Middle frontal gyrus (tissue), 1 donor: Measurements from ENCODE around the gene SVBP.

Experiments used
- DNase-seq: peaks from one replicate; pipeline ENCODE4 v3.0.0-alpha.2; 2015; ENCODE audit warnings: low spot score; ENCODE audit errors: extremely low spot score

SVBP gene

GRCh38 chr1:42806593-42806992, 10.6 kb downstream of the SVBP start:
- no peak for DNase-seq

GRCh38 chr1:42806171-42806570, 11.0 kb downstream of the SVBP start:
- no peak for DNase-seq

GRCh38 chr1:42801832-42802473, 15.2 kb downstream of the SVBP start:
- no peak for DNase-seq

- no peak for DNase-seq
Observed at GRCh38 chr1:42797979-42798378, 19.2 kb downstream of the SVBP start.

GRCh38 chr1:42797414-42797813, 19.8 kb downstream of the SVBP start:
- DNase-seq = no peak

- no peak for DNase-seq
Observed at GRCh38 chr1:42793824-42794223, 23.4 kb downstream of the SVBP start.

- DNase-seq = no peak
Observed at GRCh38 chr1:42788021-42788420, 29.2 kb downstream of the SVBP start.

- DNase-seq = no peak
Observed at GRCh38 chr1:42786097-42786496, 31.1 kb downstream of the SVBP start.

- DNase-seq = no peak
Observed at GRCh38 chr1:42784946-42785693, 32.1 kb downstream of the SVBP start, which contains the start of gene TMEM269. Gene TMEM269 (plus strand): TSS chr1:42784991. CDS start chr1:42789894, 4,903 bp downstream.

- no peak for DNase-seq
Observed at GRCh38 chr1:42784547-42784945, 32.7 kb downstream of the SVBP start.

GRCh38 chr1:42783092-42783491, 34.1 kb downstream of the SVBP start:
- DNase-seq = no peak

- no peak for DNase-seq
Observed at GRCh38 chr1:42780176-42780575, 37.0 kb downstream of the SVBP start.

- DNase-seq = no peak
Observed at GRCh38 chr1:42779725-42780124, 37.5 kb downstream of the SVBP start.

- peak; percentile 11 for DNase-seq
Observed at GRCh38 chr1:42777852-42778251, 39.3 kb downstream of the SVBP start.

GRCh38 chr1:42776502-42776901, 40.7 kb downstream of the SVBP start:
- DNase-seq = no peak

GRCh38 chr1:42774928-42775526, 42.2 kb downstream of the SVBP start:
- no peak for DNase-seq

GRCh38 chr1:42773420-42773819, 43.8 kb downstream of the SVBP start:
- DNase-seq = no peak

- DNase-seq = no peak
Observed at GRCh38 chr1:42769811-42770210, 47.4 kb downstream of the SVBP start.

- no peak for DNase-seq
Observed at GRCh38 chr1:42768172-42768571, 49.0 kb downstream of the SVBP start.

GRCh38 chr1:42767510-42768000, 49.6 kb downstream of the SVBP start:
- DNase-seq = no peak

- DNase-seq = peak; percentile 100
Observed at GRCh38 chr1:42766741-42767509, 50.3 kb downstream of the SVBP start, which contains the start of the genes C1orf50 and P3H1. Gene C1orf50 (plus strand): TSS chr1:42767249. CDS start chr1:42767312, 63 bp downstream. Gene P3H1 (minus strand): TSS chr1:42767028. CDS start chr1:42766971, 57 bp downstream.
